Left lung (tissue), 10 donors: ENCODE measurements around the gene ZFPM1. TPM values are rescaled to one million over a fixed set of nuclear protein-coding genes. Genes with fewer than 3 reads are reported as not detected.

Experiments
- ATAC-seq: fragments of 200-7000 bp; cut with Tn5 transposase; one replicate; pipeline ENCODE4 v1.9.1; 2020; ENCODE audit warnings: moderate library complexity
- DNase-seq, 4 donors: peaks; one replicate each; pipeline ENCODE4 v3.0.0-alpha.2; 2013 to 2020
- H3K27ac ChIP-seq, 2 donors: fragments of 200-600 bp; sonication (generic) in 1 of 2; one replicate each; pipeline versions ENCODE4 v1.5.0 to v1.8.0; 2020 to 2021
- H3K27me3 ChIP-seq, 2 donors: fragments of 200-600 bp; sonication (generic) in 1 of 2; one replicate each; pipeline versions ENCODE4 v1.5.0 to v1.8.0; 2020 to 2021
- H3K36me3 ChIP-seq, 2 donors: fragments of 200-600 bp; sonication (generic) in 1 of 2; one replicate each; pipeline versions ENCODE4 v1.5.0 to v1.8.0; 2020 to 2021
- H3K4me1 ChIP-seq, 2 donors: fragments of 200-600 bp; one replicate each; pipeline ENCODE4 v1.8.0; 2021
- H3K4me3 ChIP-seq, 2 donors: fragments of 200-600 bp; sonication (generic) in 1 of 2; one replicate each; pipeline versions ENCODE4 v1.5.0 to v1.8.0; 2020 to 2021; ENCODE audit warnings: mild to moderate bottlenecking in 1 of 2
- H3K9me3 ChIP-seq, 2 donors: fragments of 200-600 bp; sonication (generic) in 1 of 2; one replicate each; pipeline versions ENCODE4 v1.5.0 to v1.8.0; 2020 to 2021
- CTCF ChIP-seq, 2 donors: fragments of 200-600 bp; sonication (generic) in 1 of 2; IDR thresholded peaks; one replicate each; pipeline versions ENCODE4 v1.5.0 to v1.8.0; 2021; ENCODE audit warnings: antibody characterized with exemption in 2 of 2
- intact Hi-C, 2 donors: fragments of 100-400 bp; cut with DNase I; formaldehyde crosslinking; loops; one replicate each; pipeline versions ENCODE4 v1.11.2 to v1.14.2; 2022
- polyA plus RNA-seq, 6 donors: library from polyadenylated mRNA; unstranded; fragments of 120-200 nt; gene quantifications; one replicate each; pipeline ENCODE4 v1.2.1, GENCODE V29; 2013; ENCODE audit not compliant: insufficient read length in 6 of 6
- total RNA-seq, 2 donors: library from RNA; stranded (reverse); fragmentation: NEBNext Ultra II Directional; extraction: Animal tissue kit (Norgen Biotek cat#: 25700); gene quantifications; one replicate each; pipeline ENCODE4 v1.2.1, GENCODE V29; 2021
- donor health status: DM: no; HTN: yes; CAD: no.
- donor health status: DM: no; HTN: no; CAD: no.

Gene ZFPM1
- total and polyA plus RNA-seq, 8 donors = 1.8 to 7.0 (median 3.6) TPM

- no peak for TF ChIP-seq CTCF (IDR thresholded peaks at IDR 0.05)
- no peaks in the 10 kb centered on the region for H3K27me3 ChIP-seq
- intact Hi-C loops = no loop called here
- ATAC-seq = no peak
- no peak for DNase-seq
- no peaks in the 10 kb centered on the region for H3K4me1 ChIP-seq
- no peaks in the 10 kb centered on the region for H3K36me3 ChIP-seq
- no peaks in the 10 kb centered on the region for H3K9me3 ChIP-seq
- no peak overlapping the region for H3K27ac ChIP-seq
- no peak overlapping the region for H3K4me3 ChIP-seq
Observed at GRCh38 chr16:88506723-88507122, 53.6 kb downstream of the ZFPM1 start.

DNA sequence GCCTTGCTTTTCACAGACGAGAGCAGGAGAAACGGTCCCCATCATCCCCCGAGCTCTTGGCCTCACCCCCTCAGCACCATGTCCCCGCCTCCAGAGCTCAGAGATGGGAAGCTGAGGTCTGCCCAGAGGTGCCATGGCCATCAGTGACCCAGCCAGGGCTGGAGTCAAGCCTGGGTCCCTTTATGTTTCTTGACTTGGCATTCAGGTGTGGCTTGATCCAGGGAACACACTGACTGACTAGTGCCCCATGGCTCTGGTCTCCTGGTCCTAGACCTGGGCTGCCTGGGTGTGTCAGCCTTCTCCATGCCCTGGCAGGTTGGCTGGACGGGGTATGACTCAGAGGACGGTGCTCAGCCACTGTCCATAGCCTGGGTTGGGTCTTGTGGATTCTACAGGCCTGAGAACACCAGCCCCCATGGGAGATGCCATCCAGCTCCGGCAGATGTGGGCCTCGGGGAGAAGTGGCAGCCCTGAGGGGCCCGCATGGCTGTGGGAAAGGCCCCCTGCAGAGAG lies 54.2 kb downstream of the ZFPM1 start:
- no peak for ATAC-seq
- intact Hi-C loops = no loop called here

DNA sequence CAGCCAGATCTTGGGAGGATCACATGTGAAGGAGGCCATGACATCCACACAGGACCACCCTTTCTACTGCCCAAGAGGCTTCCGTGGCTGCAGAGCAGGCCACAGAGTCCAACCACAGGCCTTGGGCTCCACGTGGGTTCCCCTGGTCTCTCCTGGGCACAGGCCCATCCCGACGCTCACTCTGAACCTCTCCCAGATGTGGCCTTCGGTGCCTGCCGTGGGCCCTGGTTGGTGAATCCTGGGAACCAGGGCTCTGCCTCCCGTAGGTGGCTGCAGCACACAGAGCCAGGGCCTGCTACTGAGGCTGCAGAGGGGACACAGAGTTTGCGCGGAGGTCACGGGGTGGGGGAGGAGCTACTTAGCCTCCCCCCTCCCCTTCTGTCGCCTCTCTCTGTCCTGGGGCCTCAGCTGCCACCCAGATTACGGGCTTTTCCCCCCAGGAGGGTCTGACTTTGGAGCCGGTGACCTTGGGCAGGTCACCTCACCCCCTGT lies 55.3 kb downstream of the ZFPM1 start:
- Histone ChIP-seq H3K36me3 (no peaks in the 10 kb centered on the region), H3K9me3 (no peaks in the 10 kb centered on the region), H3K27me3 (no peaks in the 10 kb centered on the region), H3K4me1 (no peaks in the 10 kb centered on the region), H3K27ac (no peak overlapping the region), H3K4me3 (no peak overlapping the region)
- TF ChIP-seq CTCF (IDR thresholded peaks at IDR 0.05) = no peak
- ATAC-seq (no peak), DNase-seq (no peak)
- intact Hi-C loops = no loop called here

More for the DNA sequence above, 54.2 kb downstream of the ZFPM1 start:
- Histone ChIP-seq H3K4me3 (no peak overlapping the region), H3K27me3 (no peaks in the 10 kb centered on the region), H3K4me1 (no peaks in the 10 kb centered on the region), H3K9me3 (no peaks in the 10 kb centered on the region), H3K36me3 (no peaks in the 10 kb centered on the region), H3K27ac (no peak overlapping the region)
- no peak for TF ChIP-seq CTCF (IDR thresholded peaks at IDR 0.05)
- no peak for DNase-seq

DNA sequence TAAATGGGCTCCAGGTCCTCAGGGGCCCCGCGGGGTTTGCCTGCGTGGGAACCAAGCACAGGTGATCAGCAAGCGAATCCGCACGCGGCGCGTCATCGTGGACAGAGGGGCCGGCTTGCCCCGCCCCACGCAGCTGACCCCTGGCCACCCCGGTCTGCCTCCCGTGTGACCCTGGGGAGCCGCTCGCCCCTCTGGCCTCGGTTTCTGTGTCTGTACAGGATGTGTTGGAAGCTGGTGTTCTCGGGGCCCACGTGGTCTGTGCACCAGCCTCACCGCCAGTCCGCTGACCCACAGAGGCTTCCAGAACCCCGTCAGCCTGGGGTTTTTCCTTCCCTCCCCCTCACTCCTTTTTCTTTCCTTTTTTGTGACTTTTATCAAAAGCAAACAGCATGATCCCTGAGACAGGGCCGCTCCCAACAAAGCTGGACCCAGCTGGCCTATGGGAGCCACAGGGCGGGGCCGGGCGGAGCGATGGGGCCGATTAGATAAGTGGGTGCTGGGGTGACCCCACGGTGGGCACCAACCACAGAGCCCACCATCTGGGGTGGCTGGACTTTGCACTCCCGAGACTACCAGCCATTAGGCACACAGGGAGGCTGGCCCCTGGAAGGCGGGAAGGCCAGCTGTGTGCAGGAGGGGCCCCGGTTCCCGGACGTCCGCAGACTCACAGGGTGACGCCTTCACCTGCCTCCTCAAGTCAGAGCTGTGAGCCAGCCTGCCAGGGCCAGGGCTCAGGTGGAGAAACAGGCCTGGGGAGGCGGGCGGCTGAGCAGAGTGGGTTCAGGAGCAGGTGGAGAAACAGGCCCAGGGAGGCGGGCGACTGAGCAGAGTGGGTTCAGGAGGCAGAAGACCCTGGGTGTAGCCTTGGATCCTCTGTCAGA lies 56.0 kb downstream of the ZFPM1 start:
- no peak for TF ChIP-seq CTCF (IDR thresholded peaks at IDR 0.05)
- ATAC-seq = peak; percentile 28
- H3K27ac ChIP-seq = no peak overlapping the region
- DNase-seq = peak in 1 of 4 donors; percentile 55
- no peaks in the 10 kb centered on the region for H3K4me1 ChIP-seq
- no peaks in the 10 kb centered on the region for H3K27me3 ChIP-seq
- H3K4me3 ChIP-seq = no peak overlapping the region
- no peaks in the 10 kb centered on the region for H3K36me3 ChIP-seq
- intact Hi-C loops = no loop called here
- H3K9me3 ChIP-seq = no peaks in the 10 kb centered on the region

DNA sequence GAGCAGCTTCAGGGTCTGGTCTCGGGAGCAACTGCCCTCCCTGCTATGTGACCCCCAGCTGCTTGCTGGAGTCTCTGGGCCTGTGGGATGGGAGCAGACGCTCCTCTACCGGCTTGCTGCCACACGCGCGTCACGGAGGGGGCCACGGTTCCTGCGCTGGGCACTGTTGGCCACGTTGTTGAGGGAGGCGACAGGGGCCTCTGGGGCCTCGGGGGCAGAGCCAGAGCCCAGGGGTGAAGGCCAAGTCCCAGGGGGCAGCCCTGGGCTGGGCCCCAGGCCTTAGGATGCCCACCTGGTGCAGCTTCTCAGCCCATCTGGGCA lies 56.6 kb downstream of the ZFPM1 start:
- Histone ChIP-seq H3K36me3 (no peaks in the 10 kb centered on the region), H3K27ac (no peak overlapping the region), H3K9me3 (no peaks in the 10 kb centered on the region), H3K4me1 (no peaks in the 10 kb centered on the region), H3K4me3 (no peak overlapping the region), H3K27me3 (no peaks in the 10 kb centered on the region)
- TF ChIP-seq CTCF (IDR thresholded peaks at IDR 0.05) = no peak
- intact Hi-C loops = no loop called here
- DNase-seq (no peak), ATAC-seq (no peak)
